Measurements from ENCODE around the gene DPF3.

DNA sequence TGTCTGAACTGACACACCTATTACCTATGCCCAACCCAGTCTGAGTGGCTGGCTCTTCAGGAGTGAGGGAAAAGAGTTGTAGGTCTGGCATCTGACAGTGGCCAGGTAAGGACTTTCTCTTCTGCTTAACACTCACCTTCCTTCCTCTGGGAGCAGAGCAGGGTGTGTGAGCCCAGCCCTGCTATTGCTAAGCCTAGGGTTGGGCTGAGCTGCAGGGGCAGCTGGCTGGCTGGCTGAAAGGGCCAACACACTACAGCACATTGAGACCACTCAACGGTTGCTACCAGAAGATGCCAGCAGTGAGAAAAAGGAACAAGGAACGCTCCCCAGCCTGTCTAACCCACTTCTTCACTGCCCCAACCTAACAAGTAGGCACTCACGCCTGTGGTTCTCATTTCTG is 201.2 kb downstream of the DPF3 start:
- TF ChIP-seq EZH2 (IDR thresholded peaks at IDR 0.05; ENCODE audit: insufficient read depth, poor library complexity, severe bottlenecking) (no peak), EZH2phosphoT487 (IDR thresholded peaks at IDR 0.05; ENCODE audit: insufficient read depth, low read depth) (no peak)

Data from GM23248 (cell line).